MM.1S (cell line): ENCODE data around the gene HAUS7.

Experiments
- DNase-seq: peaks from one replicate; pipeline ENCODE4 v3.0.0-alpha.2; 2015
- H2AFZ ChIP-seq: fragments of 300-600 bp; sonication (generic); 2 replicates; pipeline ENCODE4 v1.6.0; 2016; ENCODE audit warnings: antibody characterized with exemption, low read length
- H3F3A ChIP-seq: fragments of 300-600 bp; sonication (generic); 2 replicates; pipeline ENCODE4 v1.6.1; 2016; ENCODE audit warnings: mild to moderate bottlenecking, antibody characterized with exemption, low read length, moderate library complexity, mixed read lengths; ENCODE audit not compliant: insufficient read depth
- H3K27ac ChIP-seq: fragments of 300-600 bp; sonication (generic); 2 replicates; pipeline ENCODE4 v1.5.1; 2016; ENCODE audit warnings: mild to moderate bottlenecking, low read length
- H3K27me3 ChIP-seq: fragments of 300-600 bp; sonication (generic); replicated peaks from 2 replicates; pipeline ENCODE4 v1.6.0; 2016; ENCODE audit warnings: low read length; ENCODE audit not compliant: insufficient read depth
- H3K36me3 ChIP-seq: fragments of 300-600 bp; sonication (generic); replicated peaks from 2 replicates; pipeline ENCODE4 v1.6.1; 2016; ENCODE audit warnings: mild to moderate bottlenecking, low read length, mixed read lengths; ENCODE audit not compliant: insufficient read depth
- H3K4me1 ChIP-seq: fragments of 300-600 bp; sonication (generic); 2 replicates; pipeline ENCODE4 v1.6.1; 2016; ENCODE audit warnings: low read length, mixed read lengths
- H3K4me2 ChIP-seq: fragments of 300-600 bp; sonication (generic); 2 replicates; pipeline ENCODE4 v1.6.0; 2016; ENCODE audit warnings: low read depth, low read length
- H3K4me3 ChIP-seq: fragments of 300-600 bp; sonication (generic); 2 replicates; pipeline ENCODE4 v1.5.1; 2016; ENCODE audit warnings: low read length, mixed read lengths
- H3K79me2 ChIP-seq: fragments of 300-600 bp; sonication (generic); 2 replicates; pipeline ENCODE4 v1.6.1; 2016; ENCODE audit warnings: mixed run types, low read length, mixed read lengths
- H3K9ac ChIP-seq: fragments of 300-600 bp; sonication (generic); 2 replicates; pipeline ENCODE4 v1.6.1; 2016; ENCODE audit warnings: low read length, mixed read lengths
- H3K9me2 ChIP-seq: fragments of 300-600 bp; sonication (generic); replicated peaks from 2 replicates; pipeline ENCODE4 v1.6.1; 2016; ENCODE audit warnings: mild to moderate bottlenecking, low read length, mixed read lengths; ENCODE audit not compliant: insufficient read depth
- H3K9me3 ChIP-seq: fragments of 300-600 bp; sonication (generic); replicated peaks from 2 replicates; pipeline ENCODE4 v1.6.1; 2016; ENCODE audit warnings: mild to moderate bottlenecking, low read length, mixed read lengths; ENCODE audit not compliant: insufficient read depth
- H4K20me1 ChIP-seq: fragments of 300-600 bp; sonication (generic); 2 replicates; pipeline ENCODE4 v1.6.1; 2016; ENCODE audit warnings: mild to moderate bottlenecking, low read length, moderate library complexity, mixed read lengths; ENCODE audit not compliant: insufficient read depth
- EZH2 ChIP-seq: fragments of 300-600 bp; sonication (generic); optimal IDR thresholded peaks from 2 replicates; pipeline ENCODE3; 2017; ENCODE audit warnings: low read depth, mild to moderate bottlenecking, antibody characterized with exemption, low read length, mixed read lengths
- EZH2phosphoT487 ChIP-seq: fragments of 300-600 bp; sonication (generic); IDR thresholded peaks from 2 replicates; pipeline ENCODE4 v1.6.1; 2018; ENCODE audit warnings: antibody characterized with exemption, low read length
- TF ChIP-seq, protein P1 (sequence below): fragments of 300-600 bp; sonication (generic); IDR thresholded peaks from 2 replicates; pipeline ENCODE4 v1.5.1; 2016; ENCODE audit warnings: antibody characterized with exemption, low read length, mixed read lengths

Gene HAUS7

GRCh38 chrX:153499876-153500275, 29.5 kb upstream of the HAUS7 start:
- no peaks in the 10 kb centered on the region for H3F3A ChIP-seq
- no peak overlapping the region for H3K4me3 ChIP-seq
- H3K4me1 ChIP-seq, result no peaks in the 10 kb centered on the region

GRCh38 chrX:153499341-153499740, 29.0 kb upstream of the HAUS7 start:
- no peak overlapping the region for H3K27ac ChIP-seq
- no peaks in the 10 kb centered on the region for H3F3A ChIP-seq
- no peaks in the 10 kb centered on the region for H4K20me1 ChIP-seq
- H3K9me2 ChIP-seq, result no peaks in the 10 kb centered on the region
- no peaks in the 10 kb centered on the region for H3K79me2 ChIP-seq
- H3K4me3 ChIP-seq, result no peak overlapping the region
- no peaks in the 10 kb centered on the region for H3K36me3 ChIP-seq
- TF ChIP-seq EZH2 (no peak), EZH2phosphoT487 (no peak)
- TF ChIP-seq, protein P1, sequence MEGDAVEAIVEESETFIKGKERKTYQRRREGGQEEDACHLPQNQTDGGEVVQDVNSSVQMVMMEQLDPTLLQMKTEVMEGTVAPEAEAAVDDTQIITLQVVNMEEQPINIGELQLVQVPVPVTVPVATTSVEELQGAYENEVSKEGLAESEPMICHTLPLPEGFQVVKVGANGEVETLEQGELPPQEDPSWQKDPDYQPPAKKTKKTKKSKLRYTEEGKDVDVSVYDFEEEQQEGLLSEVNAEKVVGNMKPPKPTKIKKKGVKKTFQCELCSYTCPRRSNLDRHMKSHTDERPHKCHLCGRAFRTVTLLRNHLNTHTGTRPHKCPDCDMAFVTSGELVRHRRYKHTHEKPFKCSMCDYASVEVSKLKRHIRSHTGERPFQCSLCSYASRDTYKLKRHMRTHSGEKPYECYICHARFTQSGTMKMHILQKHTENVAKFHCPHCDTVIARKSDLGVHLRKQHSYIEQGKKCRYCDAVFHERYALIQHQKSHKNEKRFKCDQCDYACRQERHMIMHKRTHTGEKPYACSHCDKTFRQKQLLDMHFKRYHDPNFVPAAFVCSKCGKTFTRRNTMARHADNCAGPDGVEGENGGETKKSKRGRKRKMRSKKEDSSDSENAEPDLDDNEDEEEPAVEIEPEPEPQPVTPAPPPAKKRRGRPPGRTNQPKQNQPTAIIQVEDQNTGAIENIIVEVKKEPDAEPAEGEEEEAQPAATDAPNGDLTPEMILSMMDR, result no peak
- DNase-seq, result no peak
- H3K9me3 ChIP-seq, result no peaks in the 10 kb centered on the region
- H2AFZ ChIP-seq, result no peak overlapping the region
- H3K27me3 ChIP-seq, result peaks cover 35% of the 10 kb centered on the region
- H3K4me1 ChIP-seq, result no peaks in the 10 kb centered on the region
- no peak overlapping the region for H3K4me2 ChIP-seq
- H3K9ac ChIP-seq, result no peak overlapping the region

More at GRCh38 chrX:153499876-153500275, 29.5 kb upstream of the HAUS7 start:
- no peaks in the 10 kb centered on the region for H4K20me1 ChIP-seq
- TF ChIP-seq EZH2phosphoT487, result no peak
- TF ChIP-seq, protein P1, result no peak
- H3K27ac ChIP-seq, result no peak overlapping the region
- H3K36me3 ChIP-seq, result no peaks in the 10 kb centered on the region
- no peaks in the 10 kb centered on the region for H3K79me2 ChIP-seq
- no peak for DNase-seq
- no peak overlapping the region for H2AFZ ChIP-seq
- H3K27me3 ChIP-seq, result peaks cover 40% of the 10 kb centered on the region
- no peaks in the 10 kb centered on the region for H3K9me2 ChIP-seq
- no peak overlapping the region for H3K9ac ChIP-seq
- H3K4me2 ChIP-seq, result no peak overlapping the region
- H3K9me3 ChIP-seq, result no peaks in the 10 kb centered on the region

DNA sequence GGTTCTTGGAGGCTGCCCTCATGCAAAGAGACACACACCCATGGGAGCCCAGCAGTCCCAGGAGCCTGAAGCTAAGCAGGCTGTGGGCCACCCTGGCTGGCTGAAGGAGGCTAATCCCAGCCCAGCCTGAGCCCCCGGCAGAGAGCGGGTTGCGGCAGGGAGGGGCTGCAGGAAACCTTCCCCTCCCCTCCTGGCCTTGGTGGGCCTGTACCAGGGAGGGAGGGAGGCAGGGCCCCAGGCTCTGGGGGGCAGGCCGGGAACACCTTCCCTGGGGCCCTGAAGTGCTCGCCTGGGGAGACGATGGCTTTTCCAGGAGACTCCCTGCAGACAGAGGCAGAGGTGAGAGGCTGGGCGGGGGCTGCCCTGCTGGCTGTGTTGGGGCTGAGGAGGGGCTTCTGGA, 28.1 kb upstream of the HAUS7 start:
- H3K27me3 ChIP-seq, result peaks cover 40% of the 10 kb centered on the region
- no peaks in the 10 kb centered on the region for H3K4me1 ChIP-seq
- H3K27ac ChIP-seq, result no peak overlapping the region
- H4K20me1 ChIP-seq, result no peaks in the 10 kb centered on the region
- H2AFZ ChIP-seq, result no peak overlapping the region
- DNase-seq, result no peak
- no peaks in the 10 kb centered on the region for H3F3A ChIP-seq
- no peaks in the 10 kb centered on the region for H3K9me3 ChIP-seq
- no peak overlapping the region for H3K4me2 ChIP-seq
- H3K9ac ChIP-seq, result no peak overlapping the region
- H3K4me3 ChIP-seq, result no peak overlapping the region
- TF ChIP-seq EZH2 (no peak), EZH2phosphoT487 (no peak)
- TF ChIP-seq, protein P1, result no peak
- no peaks in the 10 kb centered on the region for H3K79me2 ChIP-seq
- no peaks in the 10 kb centered on the region for H3K9me2 ChIP-seq
- H3K36me3 ChIP-seq, result no peaks in the 10 kb centered on the region

- Histone ChIP-seq H3K27me3 (peaks cover 32% of the 10 kb centered on the region), H3K4me2 (no peak overlapping the region), H3K9ac (no peak overlapping the region), H4K20me1 (no peaks in the 10 kb centered on the region), H3K9me3 (no peaks in the 10 kb centered on the region), H3K36me3 (no peaks in the 10 kb centered on the region), H3K9me2 (no peaks in the 10 kb centered on the region), H3F3A (no peaks in the 10 kb centered on the region), H3K79me2 (no peaks in the 10 kb centered on the region), H3K4me3 (no peak overlapping the region), H2AFZ (no peak overlapping the region), H3K27ac (no peak overlapping the region), H3K4me1 (no peaks in the 10 kb centered on the region)
- DNase-seq, result no peak
- no peak for TF ChIP-seq EZH2
- TF ChIP-seq, protein P1, result no peak
These were observed 26.2 kb upstream of the HAUS7 start for GRCh38 chrX:153496590-153496959.
